ENCODE measurements around the gene BRCA1.
"Not testable (repeated sequence)": the region's sequence is repeated elsewhere in the genome, so short reads cannot be mapped to it uniquely, and the experiment has no call there.

BRCA1 gene

GRCh38 chr17:43006639-43007551 is 118.3 kb downstream of the BRCA1 start, which contains the start of gene IFI35:
TSS of gene IFI35 (plus strand) at chr17:43006784. CDS start at chr17:43006948, 164 bp downstream.
- DNase-seq (ENCODE audit: low read depth in 2 of 2) = peak; percentile 86 to 90
- TF ChIP-seq CTCF (IDR thresholded peaks at IDR 0.05; ENCODE audit: low read depth, low read length) = peak; percentile 15
- peak within 1 kb of the TSS; percentile 73 to 88 for H3K4me3 ChIP-seq (replicated peaks in 1 of 2; ENCODE audit: low read depth in 2 of 2, low read length in 2 of 2)

DNA sequence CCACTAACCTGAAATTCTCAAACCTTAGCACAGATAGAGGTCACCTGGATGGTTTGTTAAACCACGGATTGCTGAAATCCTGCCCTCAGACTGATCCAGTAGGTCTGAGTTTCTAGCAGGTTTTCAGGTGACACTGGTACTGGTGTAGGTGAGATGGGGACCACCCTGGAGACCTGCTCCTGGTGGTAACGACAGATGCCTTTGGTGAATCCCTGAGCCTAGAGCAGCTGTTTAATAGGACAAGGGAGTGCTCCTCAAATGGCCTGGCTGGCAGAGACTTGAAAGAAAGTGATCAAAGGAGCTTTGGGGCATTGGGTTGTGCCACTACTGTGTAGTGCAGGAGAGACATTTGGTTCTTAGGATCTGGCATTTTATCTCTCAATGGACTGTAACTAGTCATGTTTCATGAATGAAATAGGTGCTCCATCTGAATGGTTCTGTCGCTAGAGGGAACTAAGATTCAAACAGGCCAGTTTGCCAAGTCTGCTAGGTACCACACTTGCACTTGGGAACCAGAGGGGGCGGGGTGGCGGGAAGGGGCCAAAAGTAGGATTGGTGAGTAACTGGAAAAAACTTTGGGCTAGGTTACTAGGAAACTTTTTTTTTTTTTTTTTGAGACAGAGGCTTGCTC is 121.5 kb downstream of the BRCA1 start:
- DNase-seq (ENCODE audit: low read depth in 2 of 2) = peak; percentile 54 to 67
- H3K4me3 ChIP-seq (replicated peaks in 1 of 2; ENCODE audit: low read depth in 2 of 2, low read length in 2 of 2) = no peak overlapping the region
- TF ChIP-seq CTCF (IDR thresholded peaks at IDR 0.05; ENCODE audit: low read depth, low read length) = peak; percentile 8

- not testable (repeated sequence) for DNase-seq (ENCODE audit: low read depth in 2 of 2); H3K4me3 ChIP-seq (replicated peaks in 1 of 2; ENCODE audit: low read depth in 2 of 2, low read length in 2 of 2)
These were observed 124.3 kb downstream of the BRCA1 start for GRCh38 chr17:43000894-43001293.

- H3K4me3 ChIP-seq (replicated peaks in 1 of 2; ENCODE audit: low read depth in 2 of 2, low read length in 2 of 2) = peak overlapping the region; percentile 72 to 81
- DNase-seq (ENCODE audit: low read depth in 2 of 2) = no peak
- TF ChIP-seq CTCF (IDR thresholded peaks at IDR 0.05; ENCODE audit: low read depth, low read length) = no peak
These were observed 126.1 kb downstream of the BRCA1 start for GRCh38 chr17:42999003-42999525.

- peak; percentile 100 for DNase-seq (ENCODE audit: low read depth in 2 of 2)
- peak within 1 kb of the TSS; percentile 72 to 81 for H3K4me3 ChIP-seq (replicated peaks in 1 of 2; ENCODE audit: low read depth in 2 of 2, low read length in 2 of 2)
- peak; percentile 84 for TF ChIP-seq CTCF (IDR thresholded peaks at IDR 0.05; ENCODE audit: low read depth, low read length)
These were observed 126.9 kb downstream of the BRCA1 start, which contains the start of gene RPL27 for GRCh38 chr17:42997984-42998938. TSS of gene RPL27 (plus strand) at chr17:42998419. CDS start at chr17:42998751, 332 bp downstream.

- no peak for TF ChIP-seq CTCF (IDR thresholded peaks at IDR 0.05; ENCODE audit: low read depth, low read length)
- peak overlapping the region in 1 of 2 donors; percentile 34 for H3K4me3 ChIP-seq (replicated peaks in 1 of 2; ENCODE audit: low read depth in 2 of 2, low read length in 2 of 2)
- DNase-seq (ENCODE audit: low read depth in 2 of 2) = no peak
These were observed 127.7 kb downstream of the BRCA1 start for GRCh38 chr17:42997390-42997983.
